ENCODE data around the gene TCERG1L. TPM values are rescaled to one million over a fixed set of nuclear protein-coding genes. Genes with fewer than 3 reads are reported as not detected.

The TCERG1L gene
- total RNA-seq, 2 experiments from 2014 or later = not detected

DNA sequence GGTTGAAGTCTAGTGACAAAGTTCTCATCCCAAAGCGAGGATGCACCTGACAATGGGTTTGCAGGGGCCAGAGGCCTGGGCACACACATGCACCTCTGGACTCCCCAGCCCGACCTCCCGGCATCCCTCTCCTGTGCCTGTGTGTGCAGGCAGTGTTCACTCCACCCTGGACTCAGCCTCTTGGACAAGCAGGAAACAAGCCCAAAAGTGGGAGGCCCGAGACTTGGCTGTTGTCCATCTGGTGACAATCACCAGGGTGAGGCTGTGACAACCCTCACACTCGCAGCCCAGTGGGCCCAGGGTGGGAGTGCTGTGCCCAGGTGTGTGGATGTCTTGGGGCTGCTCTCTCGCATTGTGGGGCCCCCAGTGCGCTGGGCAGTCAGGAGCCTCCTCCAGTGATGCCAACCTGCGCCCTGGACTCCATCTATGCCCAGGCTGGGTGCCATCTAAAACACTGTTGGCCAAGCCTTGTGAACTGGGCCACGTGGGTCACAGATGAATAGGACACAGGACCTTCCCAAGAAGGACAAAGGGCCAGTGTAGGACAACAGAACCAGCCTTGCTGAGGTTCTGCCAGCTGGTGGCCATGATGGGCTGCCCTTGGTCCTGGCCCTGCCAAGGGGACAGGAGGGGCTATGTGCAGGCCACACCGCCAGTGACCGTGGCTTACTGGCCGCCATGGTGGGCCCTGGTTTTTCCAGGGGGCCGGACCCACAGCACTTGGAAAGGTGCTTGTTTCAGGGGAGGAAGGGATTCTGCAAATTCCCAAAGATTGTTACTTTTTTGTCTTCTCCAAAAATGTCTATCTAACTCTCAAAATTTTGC, 144.3 kb downstream of the TCERG1L start:
- POLR2A ChIA-PET = no interaction called here
- Mint-ChIP-seq H3K36me3 (ENCODE audit: low read depth) (no peaks in the 10 kb centered on the region), H3K27me3 (no peaks in the 10 kb centered on the region), H3K27ac (no peak overlapping the region), H3K9me3 (no peaks in the 10 kb centered on the region), H3K4me1 (peaks cover 9% of the 10 kb centered on the region), H3K4me3 (no peak overlapping the region)
- no peak for DNase-seq
- CTCF ChIA-PET = no interaction called here

- Mint-ChIP-seq H3K27me3 (no peaks in the 10 kb centered on the region), H3K4me3 (no peak overlapping the region), H3K36me3 (ENCODE audit: low read depth) (no peaks in the 10 kb centered on the region), H3K27ac (no peak overlapping the region), H3K9me3 (no peaks in the 10 kb centered on the region), H3K4me1 (peaks cover 9% of the 10 kb centered on the region)
- CTCF ChIA-PET = no interaction called here
- POLR2A ChIA-PET = no interaction called here
- DNase-seq = no peak
These were observed 145.0 kb downstream of the TCERG1L start for GRCh38 chr10:131166486-131166885.

- DNase-seq = no peak
- no peak overlapping the region for H3K27ac Mint-ChIP-seq
- no peaks in the 10 kb centered on the region for H3K27me3 Mint-ChIP-seq
- ChIA-PET POLR2A (no interaction called here), CTCF (interaction anchor here (0.5 kb wide), 1 partner anchor 1862 kb away, joined by 5 read pairs; no protein-coding TSS in a partner anchor)
- H3K4me1 Mint-ChIP-seq = peaks cover 9% of the 10 kb centered on the region
- H3K9me3 Mint-ChIP-seq = no peaks in the 10 kb centered on the region
- no peaks in the 10 kb centered on the region for H3K36me3 Mint-ChIP-seq (ENCODE audit: low read depth)
- H3K4me3 Mint-ChIP-seq = no peak overlapping the region
These were observed 146.4 kb downstream of the TCERG1L start for GRCh38 chr10:131165092-131165491.

DNA sequence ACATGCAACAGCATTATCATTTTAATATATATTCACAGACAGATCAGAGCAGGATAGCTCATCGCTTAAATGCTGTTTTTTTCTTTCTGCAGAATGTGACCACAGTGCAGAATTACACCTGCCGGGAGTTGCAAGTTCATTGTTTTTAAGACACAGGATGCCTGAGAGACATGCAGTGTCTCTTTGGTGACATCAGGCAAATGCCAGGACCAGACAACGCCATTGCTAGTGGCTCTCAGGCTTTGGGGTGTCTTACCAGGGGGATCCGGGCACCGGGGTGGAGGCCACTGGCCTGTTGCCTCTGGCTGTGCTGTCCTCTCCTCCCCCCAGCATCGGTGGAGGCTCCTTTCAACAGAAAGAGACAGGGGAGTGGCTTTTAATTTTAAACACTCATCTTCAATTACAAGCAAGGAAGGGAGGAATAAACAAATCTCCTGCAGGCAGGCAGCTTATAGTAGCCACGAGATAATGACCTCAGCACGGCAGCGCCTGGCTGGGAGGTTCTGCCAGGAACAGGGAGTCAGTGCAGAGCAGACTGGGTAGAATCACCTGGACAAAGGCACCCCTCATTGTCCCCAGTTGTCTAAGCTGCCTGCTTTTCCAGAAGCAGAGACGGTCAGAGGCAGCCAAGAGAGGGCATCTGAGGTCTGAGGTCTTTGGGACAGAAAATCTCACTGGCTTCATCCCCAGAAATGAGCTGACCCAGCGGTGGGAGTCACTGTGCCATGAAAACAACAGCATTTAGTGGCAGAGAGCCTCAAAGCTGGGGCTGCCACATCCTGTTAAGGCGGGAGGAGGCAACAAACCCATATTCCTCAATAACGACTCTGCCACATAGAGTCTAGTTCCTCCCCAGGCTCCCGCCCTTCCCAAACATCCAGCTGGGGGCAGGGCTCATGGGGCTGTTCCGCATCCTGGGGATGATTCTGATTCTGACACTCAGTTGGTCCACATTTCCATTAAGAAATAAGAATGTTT, 148.4 kb downstream of the TCERG1L start:
- H3K4me1 Mint-ChIP-seq = peaks cover 9% of the 10 kb centered on the region
- ChIA-PET CTCF (no interaction called here), POLR2A (no interaction called here)
- H3K9me3 Mint-ChIP-seq = no peaks in the 10 kb centered on the region
- no peak overlapping the region for H3K4me3 Mint-ChIP-seq
- H3K36me3 Mint-ChIP-seq (ENCODE audit: low read depth) = no peaks in the 10 kb centered on the region
- no peak for DNase-seq
- H3K27me3 Mint-ChIP-seq = no peaks in the 10 kb centered on the region
- no peak overlapping the region for H3K27ac Mint-ChIP-seq

DNA sequence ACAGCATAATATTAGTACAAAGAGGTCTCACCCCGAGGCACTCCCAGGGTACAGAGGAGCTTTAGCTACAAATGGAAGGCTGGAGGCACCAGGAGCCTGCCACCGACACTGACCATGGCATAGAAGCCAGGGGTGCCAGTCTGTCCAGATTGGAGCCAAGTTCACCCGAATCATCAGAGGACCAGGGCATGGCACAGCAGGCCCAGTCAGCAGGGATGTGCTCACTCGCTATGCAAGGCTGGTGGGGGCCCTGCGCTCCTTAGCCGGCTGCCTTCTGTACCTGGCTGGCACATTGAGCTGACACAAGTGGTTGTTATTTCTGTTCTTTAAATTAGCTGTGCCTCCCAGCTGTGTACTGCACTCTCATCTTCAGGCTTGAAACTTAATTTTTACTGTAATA, 149.3 kb downstream of the TCERG1L start:
- CTCF ChIA-PET = no interaction called here
- Mint-ChIP-seq H3K4me3 (no peak overlapping the region), H3K36me3 (ENCODE audit: low read depth) (no peaks in the 10 kb centered on the region), H3K4me1 (peaks cover 9% of the 10 kb centered on the region), H3K9me3 (no peaks in the 10 kb centered on the region), H3K27me3 (no peaks in the 10 kb centered on the region), H3K27ac (no peak overlapping the region)
- POLR2A ChIA-PET = no interaction called here
- DNase-seq = no peak

- H3K27me3 Mint-ChIP-seq = no peaks in the 10 kb centered on the region
- H3K4me1 Mint-ChIP-seq = peaks cover 9% of the 10 kb centered on the region
- DNase-seq = no peak
- H3K36me3 Mint-ChIP-seq (ENCODE audit: low read depth) = no peaks in the 10 kb centered on the region
- CTCF ChIA-PET = no interaction called here
- H3K4me3 Mint-ChIP-seq = no peak overlapping the region
- H3K27ac Mint-ChIP-seq = no peak overlapping the region
- no peaks in the 10 kb centered on the region for H3K9me3 Mint-ChIP-seq
- POLR2A ChIA-PET = no interaction called here
These were observed 150.4 kb downstream of the TCERG1L start for GRCh38 chr10:131161087-131161486.

DNA sequence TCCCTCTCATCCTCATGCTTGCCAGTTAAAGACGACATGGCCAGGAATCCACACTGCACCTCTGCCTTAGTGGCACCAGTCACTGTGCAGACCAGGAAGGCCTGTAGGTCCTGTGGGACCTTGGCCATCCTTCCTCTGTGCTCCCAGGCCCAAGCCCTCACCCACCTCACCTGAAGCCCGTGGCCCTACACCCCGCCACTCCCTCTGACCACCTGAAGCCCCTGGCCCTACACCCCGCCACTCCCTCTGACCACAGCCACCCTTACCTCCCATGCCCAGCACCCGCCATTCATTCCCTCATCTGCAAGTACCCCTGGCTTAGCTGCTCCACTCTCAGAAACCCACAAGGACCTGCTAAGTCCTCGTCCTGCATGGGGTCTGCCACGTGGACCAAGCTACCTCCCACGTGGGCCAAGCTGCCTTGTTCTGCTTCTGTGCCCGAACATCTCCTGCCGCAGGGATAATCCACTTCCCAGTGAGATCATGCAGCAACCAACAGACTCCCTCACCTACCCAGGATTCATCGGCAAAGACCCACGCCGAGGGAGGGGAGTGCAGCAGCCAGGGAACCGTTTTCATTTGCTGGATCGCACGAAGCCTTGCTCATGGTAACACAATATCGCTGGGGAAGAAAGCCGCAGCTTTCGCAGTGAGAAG, 151.2 kb downstream of the TCERG1L start:
- ChIA-PET CTCF (no interaction called here), POLR2A (no interaction called here)
- Mint-ChIP-seq H3K27me3 (peaks cover 2% of the 10 kb centered on the region), H3K9me3 (no peaks in the 10 kb centered on the region), H3K27ac (no peak overlapping the region), H3K4me1 (peaks cover 9% of the 10 kb centered on the region), H3K4me3 (no peak overlapping the region), H3K36me3 (ENCODE audit: low read depth) (no peaks in the 10 kb centered on the region)
- no peak for DNase-seq

GRCh38 chr10:131159771-131160170, 151.8 kb downstream of the TCERG1L start:
- H3K9me3 Mint-ChIP-seq = no peaks in the 10 kb centered on the region
- no peaks in the 10 kb centered on the region for H3K36me3 Mint-ChIP-seq (ENCODE audit: low read depth)
- H3K4me3 Mint-ChIP-seq = no peak overlapping the region
- no peak overlapping the region for H3K27ac Mint-ChIP-seq
- ChIA-PET POLR2A (no interaction called here), CTCF (no interaction called here)
- H3K4me1 Mint-ChIP-seq = peaks cover 9% of the 10 kb centered on the region
- no peak for DNase-seq
- H3K27me3 Mint-ChIP-seq = peaks cover 2% of the 10 kb centered on the region

- DNase-seq = no peak
- H3K4me1 Mint-ChIP-seq = peaks cover 9% of the 10 kb centered on the region
- POLR2A ChIA-PET = no interaction called here
These were observed 152.8 kb downstream of the TCERG1L start for GRCh38 chr10:131158695-131159094.

GRCh38 chr10:131157899-131158298, 153.6 kb downstream of the TCERG1L start:
- CTCF ChIA-PET = interaction anchor here (0.7 kb wide), 1 partner anchor 1059 kb away, joined by 4 read pairs; no protein-coding TSS in a partner anchor
- POLR2A ChIA-PET = no interaction called here
- no peak overlapping the region for H3K4me3 Mint-ChIP-seq
- H3K27ac Mint-ChIP-seq = no peak overlapping the region
- peaks cover 4% of the 10 kb centered on the region for H3K4me1 Mint-ChIP-seq
- DNase-seq = no peak
- H3K27me3 Mint-ChIP-seq = peaks cover 2% of the 10 kb centered on the region
- H3K36me3 Mint-ChIP-seq (ENCODE audit: low read depth) = no peaks in the 10 kb centered on the region
- no peaks in the 10 kb centered on the region for H3K9me3 Mint-ChIP-seq

More at GRCh38 chr10:131158695-131159094, 152.8 kb downstream of the TCERG1L start:
- H3K27me3 Mint-ChIP-seq = peaks cover 2% of the 10 kb centered on the region
- no peaks in the 10 kb centered on the region for H3K9me3 Mint-ChIP-seq
- no peaks in the 10 kb centered on the region for H3K36me3 Mint-ChIP-seq (ENCODE audit: low read depth)
- no peak overlapping the region for H3K4me3 Mint-ChIP-seq
- CTCF ChIA-PET = no interaction called here
- H3K27ac Mint-ChIP-seq = no peak overlapping the region

DNA sequence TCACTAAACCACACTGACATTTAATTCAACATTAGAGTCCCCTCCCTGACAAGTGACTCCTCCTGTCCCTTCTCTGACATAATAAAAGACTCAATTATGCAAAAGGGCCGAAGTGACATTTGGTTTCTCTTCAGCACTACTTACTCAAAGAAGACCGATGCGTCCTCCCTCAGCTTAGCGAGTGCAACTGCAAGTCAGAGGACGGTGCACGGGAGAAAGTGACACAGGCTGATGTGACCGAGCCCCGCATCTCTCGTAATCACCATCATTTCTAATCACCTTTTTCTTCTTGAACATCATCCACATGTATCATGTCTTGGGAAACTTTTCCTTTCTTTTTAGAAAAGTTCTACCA, 155.7 kb downstream of the TCERG1L start:
- Mint-ChIP-seq H3K36me3 (ENCODE audit: low read depth) (no peaks in the 10 kb centered on the region), H3K9me3 (peaks cover 10% of the 10 kb centered on the region), H3K4me3 (no peak overlapping the region), H3K4me1 (no peaks in the 10 kb centered on the region), H3K27ac (no peak overlapping the region), H3K27me3 (peaks cover 2% of the 10 kb centered on the region)
- no peak for DNase-seq
- ChIA-PET CTCF (no interaction called here), POLR2A (no interaction called here)

- peaks cover 10% of the 10 kb centered on the region for H3K9me3 Mint-ChIP-seq
- H3K4me3 Mint-ChIP-seq = no peak overlapping the region
- H3K36me3 Mint-ChIP-seq (ENCODE audit: low read depth) = no peaks in the 10 kb centered on the region
- ChIA-PET CTCF (no interaction called here), POLR2A (no interaction called here)
- peaks cover 2% of the 10 kb centered on the region for H3K27me3 Mint-ChIP-seq
- H3K27ac Mint-ChIP-seq = no peak overlapping the region
- no peaks in the 10 kb centered on the region for H3K4me1 Mint-ChIP-seq
- no peak for DNase-seq
These were observed 156.2 kb downstream of the TCERG1L start for GRCh38 chr10:131155218-131155875.

All from activated CD4-positive, alpha-beta T cell treated with anti-CD3 and anti-CD28 coated beads, Interleukin-2, amount 10 ng/mL, durations not matched to agents 7 days and 5 days (primary cell).